Measurements from ENCODE around the gene RCVRN. TPM values are rescaled to one million over a fixed set of nuclear protein-coding genes. Genes with fewer than 3 reads are reported as not detected.
A peak's percentile ranks its signal among the peaks of the same experiment; 100 is the strongest.

RCVRN gene
- total and polyA plus RNA-seq, 10 donors, result 0.03 to 1.4 (median 0.31) TPM

DNA sequence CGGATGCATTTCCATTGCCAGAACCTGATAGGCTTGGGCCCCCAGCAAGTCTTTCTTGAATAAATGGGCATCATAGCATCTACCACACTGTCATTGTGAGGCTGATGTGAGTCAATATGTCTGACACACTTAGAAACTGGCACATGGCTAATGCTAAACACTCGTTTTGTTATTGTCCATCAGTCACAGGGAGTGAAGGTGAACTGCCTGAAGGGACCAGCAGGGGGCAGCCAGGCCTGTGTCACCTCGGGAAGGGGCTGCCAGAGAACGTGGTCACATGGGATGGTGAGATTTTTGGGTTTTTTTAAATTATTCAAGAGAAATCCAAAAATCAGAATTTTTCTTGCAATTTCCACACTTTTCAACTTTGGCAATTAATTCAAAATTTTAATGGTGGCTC is 831 bp upstream of the RCVRN start:
- Histone ChIP-seq H3K36me3 (no peaks in the 10 kb centered on the region), H3K4me1 (peaks cover 0 to 2% (median 0%) of the 10 kb centered on the region in 6 donors), H3K27ac (no peak overlapping the region), H3K4me3 (no peak overlapping the region), H3K27me3 (replicated peaks in 1 of 7) (peaks cover 0 to 29% (median 0%) of the 10 kb centered on the region in 7 donors), H3K9me3 (no peaks in the 10 kb centered on the region)
- TF ChIP-seq POLR2A (IDR thresholded peaks at IDR 0.05), result no peak
- TF ChIP-seq, protein P1, sequence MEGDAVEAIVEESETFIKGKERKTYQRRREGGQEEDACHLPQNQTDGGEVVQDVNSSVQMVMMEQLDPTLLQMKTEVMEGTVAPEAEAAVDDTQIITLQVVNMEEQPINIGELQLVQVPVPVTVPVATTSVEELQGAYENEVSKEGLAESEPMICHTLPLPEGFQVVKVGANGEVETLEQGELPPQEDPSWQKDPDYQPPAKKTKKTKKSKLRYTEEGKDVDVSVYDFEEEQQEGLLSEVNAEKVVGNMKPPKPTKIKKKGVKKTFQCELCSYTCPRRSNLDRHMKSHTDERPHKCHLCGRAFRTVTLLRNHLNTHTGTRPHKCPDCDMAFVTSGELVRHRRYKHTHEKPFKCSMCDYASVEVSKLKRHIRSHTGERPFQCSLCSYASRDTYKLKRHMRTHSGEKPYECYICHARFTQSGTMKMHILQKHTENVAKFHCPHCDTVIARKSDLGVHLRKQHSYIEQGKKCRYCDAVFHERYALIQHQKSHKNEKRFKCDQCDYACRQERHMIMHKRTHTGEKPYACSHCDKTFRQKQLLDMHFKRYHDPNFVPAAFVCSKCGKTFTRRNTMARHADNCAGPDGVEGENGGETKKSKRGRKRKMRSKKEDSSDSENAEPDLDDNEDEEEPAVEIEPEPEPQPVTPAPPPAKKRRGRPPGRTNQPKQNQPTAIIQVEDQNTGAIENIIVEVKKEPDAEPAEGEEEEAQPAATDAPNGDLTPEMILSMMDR (IDR thresholded peaks at IDR 0.05 in 8 of 11, conservative IDR thresholded peaks at IDR 0.05 in 3 of 11), result peak; percentile 24 to 73 (median 58)
- 6 to 17% (median 12%) methylated on average over 4 of the region's 4 CpGs for WGBS, 5 donors
- intact Hi-C loops (cut with DNase I; ENCODE audit: low total_unique reads), result no loop called here
- DNase-seq, result peak; percentile 74

DNA sequence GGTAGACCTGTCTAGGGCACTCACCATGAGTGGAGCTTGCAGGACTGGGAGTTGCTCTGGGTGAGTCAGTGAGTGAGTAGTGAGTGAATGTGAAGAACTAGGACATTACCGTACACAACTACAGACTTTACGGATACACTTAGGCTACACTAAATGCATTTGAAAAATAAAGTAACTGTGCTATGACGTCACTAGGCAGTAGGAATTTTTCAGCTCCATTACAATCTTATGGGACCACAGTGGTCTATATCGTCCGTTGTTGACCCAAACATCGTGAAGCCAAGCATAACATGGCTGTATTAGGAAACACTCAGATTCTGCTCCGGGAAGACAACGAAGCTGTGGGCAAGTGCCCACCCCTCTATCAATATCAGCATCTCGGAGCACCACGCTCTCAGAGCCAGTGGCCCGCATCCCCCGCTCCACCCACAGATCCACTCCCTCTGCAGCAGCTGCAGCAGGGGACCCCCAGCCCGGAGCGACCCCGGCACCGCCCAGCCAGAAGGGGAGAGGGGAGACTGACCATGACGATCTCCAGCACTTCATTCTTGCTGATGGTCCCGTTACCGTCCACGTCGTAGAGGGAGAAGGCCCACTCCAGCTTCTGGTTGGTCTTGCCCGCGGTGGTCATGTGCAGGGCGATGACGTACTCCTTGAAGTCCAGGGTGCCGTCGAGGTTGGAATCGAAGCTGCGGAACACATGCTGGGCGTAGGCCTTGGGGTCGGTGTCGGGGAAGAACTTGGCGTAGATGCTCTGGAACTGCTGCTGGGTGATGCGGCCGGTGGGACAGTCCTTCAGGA is 594 bp downstream of the RCVRN start:
- Histone ChIP-seq H3K4me1 (peaks cover 0 to 12% (median 3%) of the 10 kb centered on the region in 6 donors), H3K4me3 (no peak overlapping the region), H3K27me3 (replicated peaks in 1 of 7) (peaks cover 0 to 38% (median 0%) of the 10 kb centered on the region in 7 donors), H3K36me3 (no peaks in the 10 kb centered on the region), H3K9me3 (no peaks in the 10 kb centered on the region), H3K27ac (no peak overlapping the region)
- DNase-seq, result peak; percentile 58
- TF ChIP-seq POLR2AphosphoS5 (IDR thresholded peaks at IDR 0.05), result no peak
- no peak for TF ChIP-seq POLR2A (IDR thresholded peaks at IDR 0.05)
- TF ChIP-seq, protein P1 (IDR thresholded peaks at IDR 0.05 in 8 of 11, conservative IDR thresholded peaks at IDR 0.05 in 3 of 11), result no peak
- WGBS, 5 donors, result 90 to 97% (median 96%) methylated on average over 23 to 35 of the region's 35 CpGs
- intact Hi-C loops (cut with DNase I; ENCODE audit: low total_unique reads), result no loop called here

- WGBS, 5 donors, result 20 to 58% (median 42%) methylated on average over 2 of the region's 2 CpGs
- Histone ChIP-seq H3K4me3 (no peak overlapping the region), H3K36me3 (no peaks in the 10 kb centered on the region), H3K4me1 (peaks cover 0 to 12% (median 3%) of the 10 kb centered on the region in 6 donors), H3K27me3 (replicated peaks in 1 of 7) (peaks cover 0 to 48% (median 0%) of the 10 kb centered on the region in 7 donors), H3K9me3 (no peaks in the 10 kb centered on the region), H3K27ac (no peak overlapping the region)
- TF ChIP-seq, protein P1 (IDR thresholded peaks at IDR 0.05 in 8 of 11, conservative IDR thresholded peaks at IDR 0.05 in 3 of 11), result no peak
- TF ChIP-seq POLR2AphosphoS5 (IDR thresholded peaks at IDR 0.05), result no peak
- TF ChIP-seq POLR2A (IDR thresholded peaks at IDR 0.05), result no peak
- intact Hi-C loops (cut with DNase I; ENCODE audit: low total_unique reads), result no loop called here
- peak; percentile 33 for DNase-seq
These were observed 3.0 kb downstream of the RCVRN start for GRCh38 chr17:9902120-9902519.

DNA sequence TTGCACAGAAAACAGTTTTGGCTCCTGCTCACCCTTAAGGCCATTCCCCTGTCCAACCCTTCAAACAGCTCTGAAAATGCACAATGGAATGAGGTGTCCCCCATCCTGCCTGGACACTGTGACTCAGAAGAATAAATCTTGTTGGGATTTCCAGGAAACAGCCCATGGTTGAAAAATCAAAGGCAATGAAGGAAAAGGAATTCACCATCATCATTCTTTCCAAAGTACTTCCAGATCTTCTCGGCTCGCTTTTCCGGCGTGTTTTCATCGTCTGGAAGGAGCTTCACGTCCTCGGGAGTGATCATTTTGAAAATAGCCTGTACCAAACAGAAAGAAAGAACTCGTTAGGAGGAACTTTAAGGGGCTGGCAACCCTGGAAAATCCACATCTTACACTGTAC is 4.3 kb downstream of the RCVRN start:
- 19 to 25% (median 22%) methylated on average over 8 of the region's 8 CpGs for WGBS, 5 donors
- Histone ChIP-seq H3K27me3 (replicated peaks in 1 of 7) (peaks cover 0 to 51% (median 0%) of the 10 kb centered on the region in 7 donors), H3K4me3 (no peak overlapping the region), H3K27ac (no peak overlapping the region), H3K36me3 (no peaks in the 10 kb centered on the region), H3K4me1 (peaks cover 0 to 12% (median 3%) of the 10 kb centered on the region in 6 donors), H3K9me3 (no peaks in the 10 kb centered on the region)
- DNase-seq, result no peak
- TF ChIP-seq POLR2AphosphoS5 (IDR thresholded peaks at IDR 0.05) (no peak), POLR2A (IDR thresholded peaks at IDR 0.05) (no peak)
- TF ChIP-seq, protein P1 (IDR thresholded peaks at IDR 0.05 in 8 of 11, conservative IDR thresholded peaks at IDR 0.05 in 3 of 11), result no peak
- intact Hi-C loops (cut with DNase I; ENCODE audit: low total_unique reads), result no loop called here

Data from spleen (tissue), 11 donors.